PC-9 (cell line): Measurements from ENCODE around the gene HDGFL2. TPM values are rescaled to one million over a fixed set of nuclear protein-coding genes. Genes with fewer than 3 reads are reported as not detected.

Source experiments
- BruUV-seq: library from RNA; stranded (reverse); fragments of 400-500 nt; replicated peaks from 2 replicates; lab custom pipeline; 2021; lab: Mats Ljungman, UMichigan
- CTCF ChIA-PET: fragments of 300-600 bp; sonication (Branson Sonifier 250); formaldehyde crosslinking; loops from one replicate; lab custom pipeline; 2022; ENCODE audit warnings: antibody characterized with exemption; lab: Charles Lee
- POLR2A ChIA-PET: fragments of 300-600 bp; sonication (Branson Sonifier 250); formaldehyde crosslinking; loops from one replicate; lab custom pipeline; 2022; ENCODE audit warnings: antibody characterized with exemption; ENCODE audit not compliant: unreplicated experiment; lab: Charles Lee
- DNase-seq, 2 experiments: peaks; one replicate each; pipeline versions ENCODE4 v3.0.0 to v3.0.0-alpha.2; 2015 to 2022; ENCODE audit warnings: mixed read lengths in 1 of 2
- H2AFZ ChIP-seq: fragments of 200-600 bp; sonication (generic); 2 replicates; pipeline ENCODE4 v1.8.1; 2017; ENCODE audit warnings: antibody characterized with exemption
- H3F3A ChIP-seq: fragments of 200-600 bp; sonication (generic); 2 replicates; pipeline ENCODE4 v1.8.1; 2017; ENCODE audit warnings: antibody characterized with exemption, mild to moderate bottlenecking, low read depth; ENCODE audit not compliant: insufficient read depth
- H3K27ac ChIP-seq: fragments of 200-600 bp; sonication (generic); 2 replicates; pipeline ENCODE4 v1.6.1; 2016; ENCODE audit warnings: mixed run types
- H3K27me3 ChIP-seq: fragments of 200-600 bp; sonication (generic); 2 replicates; pipeline ENCODE4 v1.6.1; 2016; ENCODE audit warnings: low read depth, mixed run types; ENCODE audit not compliant: insufficient read depth
- H3K36me3 ChIP-seq: fragments of 200-600 bp; sonication (generic); 2 replicates; pipeline ENCODE4 v1.6.1; 2016; ENCODE audit warnings: low read depth, mixed run types
- H3K4me1 ChIP-seq: fragments of 200-600 bp; sonication (generic); replicated peaks from 2 replicates; pipeline ENCODE4 v1.6.1; 2016; ENCODE audit warnings: mixed run types; ENCODE audit not compliant: insufficient read depth
- H3K4me2 ChIP-seq: fragments of 200-600 bp; sonication (generic); 2 replicates; pipeline ENCODE4 v1.6.1; 2017; ENCODE audit warnings: mixed run types
- H3K4me3 ChIP-seq: fragments of 200-600 bp; sonication (generic); 2 replicates; pipeline ENCODE4 v1.6.1; 2016; ENCODE audit warnings: mixed run types
- H3K79me2 ChIP-seq: fragments of 200-600 bp; sonication (generic); 2 replicates; pipeline ENCODE4 v1.6.1; 2017; ENCODE audit warnings: low read depth, mixed run types
- H3K9me2 ChIP-seq: fragments of 200-600 bp; sonication (generic); 2 replicates; pipeline ENCODE4 v1.8.1; 2017; ENCODE audit warnings: mild to moderate bottlenecking; ENCODE audit not compliant: insufficient read depth
- H3K9me3 ChIP-seq: fragments of 200-600 bp; sonication (generic); 2 replicates; pipeline ENCODE4 v1.8.1; 2016; ENCODE audit warnings: low read depth; ENCODE audit not compliant: insufficient read depth
- H4K20me1 ChIP-seq: fragments of 200-600 bp; sonication (generic); 2 replicates; pipeline ENCODE4 v1.8.1; 2017; ENCODE audit not compliant: insufficient read depth
- EZH2 ChIP-seq: fragments of 200-600 bp; sonication (generic); IDR thresholded peaks from 2 replicates; pipeline ENCODE4 v1.8.0; 2017; ENCODE audit warnings: antibody characterized with exemption, low read depth
- intact Hi-C: fragments of 100-400 bp; cut with micrococcal nuclease; formaldehyde crosslinking; loops from one replicate; pipeline ENCODE4 v1.10.0; 2022; ENCODE audit not compliant: unreplicated experiment
- total RNA-seq: library from RNA; stranded (reverse); gene quantifications from 2 replicates; pipeline ENCODE4 v1.2.3, GENCODE V29; 2021
- TF ChIP-seq, protein P1 (sequence below): fragments of 200-600 bp; sonication (generic); conservative IDR thresholded peaks from 2 replicates; pipeline ENCODE4 v1.6.1; 2017; ENCODE audit warnings: mixed run types, antibody characterized with exemption, mild to moderate bottlenecking, moderate library complexity

The HDGFL2 gene
- total RNA-seq, 1 experiment from 2014 or later, result 50.8 TPM

DNA sequence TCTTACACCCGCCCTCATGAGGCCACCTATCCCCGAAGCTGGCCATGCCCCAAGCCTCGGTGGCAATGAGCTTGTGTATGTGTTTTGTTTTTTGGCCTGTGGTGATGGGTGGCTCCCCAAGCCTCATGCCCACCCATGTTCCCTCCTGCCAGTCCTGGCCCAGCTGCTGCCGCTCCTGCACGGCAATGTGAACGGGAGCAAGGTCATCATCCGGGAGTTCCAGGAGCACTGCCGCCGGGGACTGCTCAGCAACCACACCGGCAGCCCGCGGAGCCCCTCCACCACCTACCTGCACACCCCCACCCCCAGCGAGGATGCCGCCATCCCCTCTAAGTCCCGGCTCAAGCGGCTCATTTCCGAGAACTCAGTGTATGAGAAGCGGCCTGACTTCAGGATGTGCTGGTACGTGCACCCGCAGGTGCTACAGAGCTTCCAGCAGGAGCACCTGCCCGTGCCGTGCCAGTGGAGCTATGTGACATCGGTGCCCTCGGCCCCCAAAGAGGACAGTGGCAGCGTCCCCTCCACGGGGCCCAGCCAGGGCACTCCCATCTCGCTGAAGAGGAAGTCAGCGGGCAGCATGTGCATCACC is 39.1 kb upstream of the HDGFL2 start:
- no peaks in the 10 kb centered on the region for H3K9me3 ChIP-seq
- no peaks in the 10 kb centered on the region for H3K27me3 ChIP-seq
- DNase-seq, result no peak
- H3K36me3 ChIP-seq, result no peaks in the 10 kb centered on the region
- no peak overlapping the region for H3K4me2 ChIP-seq
- no peak for TF ChIP-seq EZH2
- TF ChIP-seq, protein P1, sequence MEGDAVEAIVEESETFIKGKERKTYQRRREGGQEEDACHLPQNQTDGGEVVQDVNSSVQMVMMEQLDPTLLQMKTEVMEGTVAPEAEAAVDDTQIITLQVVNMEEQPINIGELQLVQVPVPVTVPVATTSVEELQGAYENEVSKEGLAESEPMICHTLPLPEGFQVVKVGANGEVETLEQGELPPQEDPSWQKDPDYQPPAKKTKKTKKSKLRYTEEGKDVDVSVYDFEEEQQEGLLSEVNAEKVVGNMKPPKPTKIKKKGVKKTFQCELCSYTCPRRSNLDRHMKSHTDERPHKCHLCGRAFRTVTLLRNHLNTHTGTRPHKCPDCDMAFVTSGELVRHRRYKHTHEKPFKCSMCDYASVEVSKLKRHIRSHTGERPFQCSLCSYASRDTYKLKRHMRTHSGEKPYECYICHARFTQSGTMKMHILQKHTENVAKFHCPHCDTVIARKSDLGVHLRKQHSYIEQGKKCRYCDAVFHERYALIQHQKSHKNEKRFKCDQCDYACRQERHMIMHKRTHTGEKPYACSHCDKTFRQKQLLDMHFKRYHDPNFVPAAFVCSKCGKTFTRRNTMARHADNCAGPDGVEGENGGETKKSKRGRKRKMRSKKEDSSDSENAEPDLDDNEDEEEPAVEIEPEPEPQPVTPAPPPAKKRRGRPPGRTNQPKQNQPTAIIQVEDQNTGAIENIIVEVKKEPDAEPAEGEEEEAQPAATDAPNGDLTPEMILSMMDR, result no peak
- intact Hi-C loops, result no loop called here
- H3K9me2 ChIP-seq, result no peaks in the 10 kb centered on the region
- BruUV-seq, result no TSS peak
- no peaks in the 10 kb centered on the region for H3F3A ChIP-seq
- no peak overlapping the region for H2AFZ ChIP-seq
- no peaks in the 10 kb centered on the region for H3K4me1 ChIP-seq
- H3K79me2 ChIP-seq, result no peaks in the 10 kb centered on the region
- ChIA-PET CTCF (no interaction called here), POLR2A (no interaction called here)
- H3K4me3 ChIP-seq, result no peak overlapping the region
- H3K27ac ChIP-seq, result no peak overlapping the region
- H4K20me1 ChIP-seq, result no peaks in the 10 kb centered on the region

DNA sequence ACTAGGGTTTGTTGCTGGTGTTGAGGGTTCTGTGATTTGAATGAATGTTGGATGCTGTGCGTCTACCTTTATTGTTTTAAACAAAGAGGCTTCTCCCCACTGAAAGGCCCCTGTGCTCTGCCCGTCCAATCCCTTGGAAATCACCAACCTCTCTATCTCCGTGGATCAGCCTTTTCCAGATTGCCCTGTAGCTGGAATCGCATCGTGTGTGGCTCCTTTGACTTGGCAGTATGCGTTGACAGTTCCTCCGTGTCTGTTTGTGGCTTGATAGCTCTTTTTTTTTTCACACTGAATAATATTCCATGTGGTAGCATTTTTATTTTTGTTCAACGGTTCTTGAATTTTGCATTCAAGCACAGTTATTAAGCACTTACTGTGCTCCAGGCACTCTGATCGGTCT is 37.7 kb upstream of the HDGFL2 start:
- Histone ChIP-seq H3K4me1 (no peaks in the 10 kb centered on the region), H3K27ac (no peak overlapping the region), H2AFZ (no peak overlapping the region), H3K79me2 (no peaks in the 10 kb centered on the region), H3K27me3 (no peaks in the 10 kb centered on the region), H3K36me3 (no peaks in the 10 kb centered on the region), H3K9me2 (no peaks in the 10 kb centered on the region), H3K4me2 (no peak overlapping the region), H4K20me1 (no peaks in the 10 kb centered on the region), H3F3A (no peaks in the 10 kb centered on the region), H3K4me3 (no peak overlapping the region), H3K9me3 (no peaks in the 10 kb centered on the region)
- BruUV-seq, result no TSS peak
- ChIA-PET POLR2A (no interaction called here), CTCF (no interaction called here)
- intact Hi-C loops, result no loop called here
- TF ChIP-seq, protein P1, result no peak
- TF ChIP-seq EZH2, result no peak
- DNase-seq, result no peak

DNA sequence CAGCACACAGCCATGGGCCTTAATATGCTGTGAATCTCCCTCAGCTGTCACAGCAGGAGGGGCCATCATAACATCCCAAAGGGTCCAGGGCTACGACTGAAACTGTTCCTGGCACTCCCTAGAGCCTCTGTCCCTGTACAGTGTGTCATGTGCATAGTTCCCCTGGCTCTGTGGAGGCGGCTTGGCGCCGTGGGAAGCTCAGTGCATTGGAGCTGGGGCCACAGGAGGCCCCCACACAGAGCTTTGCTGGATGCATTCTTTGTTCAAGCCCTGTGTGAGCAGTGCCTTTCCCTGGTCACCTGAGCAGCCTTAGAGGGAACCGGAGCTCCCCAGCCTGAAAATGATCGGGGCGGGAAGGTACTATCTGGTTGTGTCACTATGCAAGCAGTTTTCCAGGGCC is 35.9 kb upstream of the HDGFL2 start:
- no peak for DNase-seq
- Histone ChIP-seq H3K9me2 (no peaks in the 10 kb centered on the region), H3K79me2 (no peaks in the 10 kb centered on the region), H2AFZ (no peak overlapping the region), H3K4me1 (no peaks in the 10 kb centered on the region), H4K20me1 (no peaks in the 10 kb centered on the region), H3F3A (no peaks in the 10 kb centered on the region), H3K27me3 (no peaks in the 10 kb centered on the region), H3K36me3 (no peaks in the 10 kb centered on the region), H3K4me2 (no peak overlapping the region), H3K4me3 (no peak overlapping the region), H3K9me3 (no peaks in the 10 kb centered on the region), H3K27ac (no peak overlapping the region)
- intact Hi-C loops, result no loop called here
- no TSS peak for BruUV-seq
- TF ChIP-seq, protein P1, result no peak
- TF ChIP-seq EZH2, result no peak
- ChIA-PET CTCF (no interaction called here), POLR2A (no interaction called here)
